AG04450 (cell line): ENCODE data around the gene TTC12. TPM values are rescaled to one million over a fixed set of nuclear protein-coding genes. Genes with fewer than 3 reads are reported as not detected.
A peak's percentile ranks its signal among the peaks of the same experiment; 100 is the strongest.

Source experiments
- CTCF ChIA-PET: fragments of 300-600, 350-600 bp; formaldehyde crosslinking; extraction: SDS; loops from one replicate; lab custom pipeline; 2022; ENCODE audit warnings: antibody characterized with exemption, inconsistent platforms; lab: Charles Lee
- POLR2A ChIA-PET: fragments of 350-600 bp; formaldehyde crosslinking; extraction: SDS; loops from one replicate; lab custom pipeline; 2021; ENCODE audit warnings: antibody characterized with exemption, inconsistent platforms; lab: Yijun Ruan, JAX
- DNase-seq: peaks from one replicate; pipeline ENCODE4 v3.0.0-alpha.2; 2011; ENCODE audit warnings: low read depth, low spot score
- H3K27ac ChIP-seq: one replicate; pipeline ENCODE4 v1.5.1; 2012; ENCODE audit warnings: low read depth, low read length, control low read depth
- H3K27me3 ChIP-seq: one replicate; pipeline ENCODE4 v1.6.0; 2012; ENCODE audit warnings: low read length; ENCODE audit not compliant: control insufficient read depth, insufficient read depth
- H3K4me3 ChIP-seq: 2 replicates; pipeline ENCODE4 v1.5.1; 2011; ENCODE audit warnings: mild to moderate bottlenecking, low read depth, low read length, control low read depth
- H3K9me3 ChIP-seq: 2 replicates; pipeline ENCODE4 v1.5.1; 2012; ENCODE audit warnings: low read length; ENCODE audit not compliant: control insufficient read depth, insufficient read depth
- CTCF ChIP-seq: IDR thresholded peaks from 2 replicates; pipeline ENCODE4 v1.5.1; 2011; ENCODE audit warnings: low read depth, low read length, control low read depth, inconsistent platforms
- polyA plus RNA-seq: library from polyadenylated mRNA; depleted of rRNA; stranded (reverse); fragments of >200 nt; gene quantifications from 2 replicates; pipeline ENCODE4 v1.2.3, GENCODE V29; 2011

Gene TTC12
- polyA plus RNA-seq, 1 experiment, result 19.0 TPM

GRCh38 chr11:113350336-113351067, 36.1 kb downstream of the TTC12 start:
- no peak for TF ChIP-seq CTCF
- H3K9me3 ChIP-seq, result no peaks in the 10 kb centered on the region
- CTCF ChIA-PET, result no interaction called here
- H3K27me3 ChIP-seq, result no peaks in the 10 kb centered on the region
- no peak overlapping the region for H3K4me3 ChIP-seq
- H3K27ac ChIP-seq, result peak overlapping the region; percentile 21
- no peak for DNase-seq
- POLR2A ChIA-PET, result no interaction called here

- Histone ChIP-seq H3K27me3 (no peaks in the 10 kb centered on the region), H3K4me3 (no peak overlapping the region), H3K9me3 (no peaks in the 10 kb centered on the region), H3K27ac (no peak overlapping the region)
- no peak for DNase-seq
- ChIA-PET CTCF (no interaction called here), POLR2A (no interaction called here)
- TF ChIP-seq CTCF, result no peak
Measured at GRCh38 chr11:113351068-113351450, 36.7 kb downstream of the TTC12 start.

GRCh38 chr11:113351480-113351879, 37.1 kb downstream of the TTC12 start:
- POLR2A ChIA-PET, result no interaction called here
- Histone ChIP-seq H3K4me3 (no peak overlapping the region), H3K9me3 (no peaks in the 10 kb centered on the region), H3K27me3 (no peaks in the 10 kb centered on the region), H3K27ac (no peak overlapping the region)
- no peak for DNase-seq
- TF ChIP-seq CTCF, result no peak
- CTCF ChIA-PET, result interaction anchor here (0.8 kb wide), 1 partner anchor 179 kb away, joined by 3 read pairs; no protein-coding TSS in a partner anchor

GRCh38 chr11:113356203-113356602, 41.8 kb downstream of the TTC12 start:
- H3K9me3 ChIP-seq, result no peaks in the 10 kb centered on the region; the same call in 1 of the 2 replicates
- POLR2A ChIA-PET, result no interaction called here

More at GRCh38 chr11:113356203-113356602, 41.8 kb downstream of the TTC12 start:
- CTCF ChIA-PET, result no interaction called here
- Histone ChIP-seq H3K4me3 (no peak overlapping the region), H3K27me3 (no peaks in the 10 kb centered on the region), H3K27ac (no peak overlapping the region)
- no peak for TF ChIP-seq CTCF
- no peak for DNase-seq
